ENCODE data around the gene CHRD. TPM values are rescaled to one million over a fixed set of nuclear protein-coding genes. Genes with fewer than 3 reads are reported as not detected.

The CHRD gene
- total and polyA plus RNA-seq, 7 experiments from 2014 or later: not detected

Other genes with a start within 250 kb of the CHRD start
- 10 to 100 TPM; 47.2 to 87.2 (median 67.7) TPM for gene EIF2B5, start 244.7 kb upstream of the CHRD start, total RNA-seq
- gene EIF2B5, start 244.7 kb upstream of the CHRD start, polyA plus RNA-seq: 10 to 100 TPM; 59.7 to 74.8 TPM
- 10 to 100 TPM; 32.0 to 45.3 (median 39.4) TPM for gene DVL3, start 224.7 kb upstream of the CHRD start, total RNA-seq
- gene DVL3, start 224.7 kb upstream of the CHRD start, polyA plus RNA-seq: 1 to 10 TPM; 3.1 to 7.7 TPM
- 100 to 1,000 TPM; 111 to 217 (median 185) TPM for gene AP2M1, start 205.2 kb upstream of the CHRD start, total RNA-seq
- 100 to 1,000 TPM; 217 to 261 TPM for gene AP2M1, start 205.2 kb upstream of the CHRD start, polyA plus RNA-seq
- gene ABCF3, start 193.9 kb upstream of the CHRD start, total RNA-seq: 100 to 1,000 TPM in 4 of 5 experiments, 10 to 100 TPM in 1; 79.3 to 153 (median 117) TPM
- 10 to 100 TPM; 47.0 to 73.5 TPM for gene ABCF3, start 193.9 kb upstream of the CHRD start, polyA plus RNA-seq
- not detected for gene VWA5B2, start 150.5 kb upstream of the CHRD start, total RNA-seq
- not detected for gene VWA5B2, start 150.5 kb upstream of the CHRD start, polyA plus RNA-seq
- 10 to 100 TPM; 19.4 to 51.0 (median 39.1) TPM for gene ALG3, start 131.1 kb upstream of the CHRD start, total RNA-seq
- gene ALG3, start 131.1 kb upstream of the CHRD start, polyA plus RNA-seq: 10 to 100 TPM; 51.6 to 80.3 TPM
- gene EEF1AKMT4, start 130.4 kb upstream of the CHRD start, total RNA-seq: 1 to 10 TPM in 4 of 5 experiments, under 1 TPM in 1; 0.27 to 6.6 (median 2.2) TPM
- gene EEF1AKMT4, start 130.4 kb upstream of the CHRD start, polyA plus RNA-seq: 1 to 10 TPM; 2.4 to 4.4 TPM
- not detected for gene CAMK2N2, start 118.5 kb upstream of the CHRD start, total RNA-seq
- gene CAMK2N2, start 118.5 kb upstream of the CHRD start, polyA plus RNA-seq: not detected
- gene ECE2, start 104.0 kb upstream of the CHRD start, total RNA-seq: not detected
- not detected for gene ECE2, start 104.0 kb upstream of the CHRD start, polyA plus RNA-seq
- gene PSMD2, start 80.8 kb upstream of the CHRD start, total RNA-seq: 100 to 1,000 TPM; 139 to 204 (median 149) TPM
- gene PSMD2, start 80.8 kb upstream of the CHRD start, polyA plus RNA-seq: 100 to 1,000 TPM; 181 to 200 TPM
- 100 to 1,000 TPM; 200 to 341 (median 256) TPM for gene EIF4G1, start 65.4 kb upstream of the CHRD start, total RNA-seq
- gene EIF4G1, start 65.4 kb upstream of the CHRD start, polyA plus RNA-seq: 10 to 100 TPM; 19.1 to 59.1 TPM
- gene FAM131A, start 42.5 kb upstream of the CHRD start, total RNA-seq: 10 to 100 TPM in 3 of 5 experiments, 1 to 10 TPM in 2; 5.7 to 13.4 (median 10.3) TPM
- gene FAM131A, start 42.5 kb upstream of the CHRD start, polyA plus RNA-seq: 1 to 10 TPM; 2.2 to 2.5 TPM
- 1 to 10 TPM; 3.5 to 6.0 (median 5.0) TPM for gene CLCN2, start 18.4 kb upstream of the CHRD start, total RNA-seq
- gene CLCN2, start 18.4 kb upstream of the CHRD start, polyA plus RNA-seq: 1 to 10 TPM in 1 of 2 donors, under 1 TPM in 1; 0.91 to 1.1 TPM
- 100 to 1,000 TPM in 1 of 5 experiments, 10 to 100 TPM in 4; 34.9 to 112 (median 56.6) TPM for gene POLR2H, start 18.3 kb upstream of the CHRD start, total RNA-seq
- gene POLR2H, start 18.3 kb upstream of the CHRD start, polyA plus RNA-seq: 10 to 100 TPM; 69.2 to 74.9 TPM
- not detected for gene THPO, start 1.8 kb upstream of the CHRD start, total RNA-seq
- not detected for gene THPO, start 1.8 kb upstream of the CHRD start, polyA plus RNA-seq
- under 1 TPM; 0.07 to 0.49 (median 0.32) TPM for gene EPHB3, start 181.7 kb downstream of the CHRD start, total RNA-seq
- under 1 TPM; 0.04 to 0.35 TPM for gene EPHB3, start 181.7 kb downstream of the CHRD start, polyA plus RNA-seq